ENCODE results near the gene PLCXD1.

GRCh38 chrX:329291-329910, 48.2 kb downstream of the PLCXD1 start:
- no peak for TF ChIP-seq CTCF (IDR thresholded peaks at IDR 0.05; ENCODE audit: borderline replicate concordance, extremely low read depth, low read length, poor library complexity, severe bottlenecking)
- TF ChIP-seq EZH2 (IDR thresholded peaks at IDR 0.05; ENCODE audit: borderline replicate concordance, low read depth, low read length, severe bottlenecking) = no peak

Measured in DND-41 (cell line).